HCT116 (cell line): ENCODE results near the gene LRRC3. TPM values are rescaled to one million over a fixed set of nuclear protein-coding genes. Genes with fewer than 3 reads are reported as not detected.

ENCODE experiments used
- ATAC-seq: fragments of 200-7000 bp; cut with Tn5 transposase; 2 replicates; pipeline ENCODE4 v1.9.1; 2020; ENCODE audit warnings: mild to moderate bottlenecking, moderate library complexity
- BruUV-seq: library from RNA; stranded (reverse); fragments of 400-500 nt; replicated peaks from 2 replicates; lab custom pipeline; 2021; lab: Mats Ljungman, UMichigan
- CTCF ChIA-PET: fragments of 300-600 bp; sonication (Branson Sonifier 250); formaldehyde crosslinking; loops from one replicate; lab custom pipeline; 2021; ENCODE audit warnings: antibody characterized with exemption; lab: Charles Lee
- POLR2A ChIA-PET: fragments of 300-600, 350-600 bp; sonication (Branson Sonifier 250); formaldehyde crosslinking; loops from one replicate; lab custom pipeline; 2021; ENCODE audit warnings: antibody characterized with exemption; lab: Charles Lee
- RAD21 ChIA-PET, 2 experiments: fragments of 300-600 bp; sonication (Branson Sonifier 250); formaldehyde crosslinking; loops; one replicate each; lab custom pipeline; 2023; ENCODE audit warnings: low total read pairs in 2 of 2; ENCODE audit not compliant: uncharacterized antibody in 2 of 2, unreplicated experiment in 2 of 2, low non-redundant PET in 1 of 2; lab: Charles Lee
- DNase-seq: peaks from one replicate; pipeline ENCODE4 v3.0.0-alpha.2; 2010; ENCODE audit warnings: low read depth, low spot score
- H2AFZ ChIP-seq: fragments of 200-600 bp; shearing (Covaris generic), sonication (generic); 2 replicates; pipeline ENCODE4 v1.6.1; 2017; ENCODE audit warnings: low read depth, mixed run types, mixed read lengths, antibody characterized with exemption, low read length; ENCODE audit not compliant: poor library complexity, severe bottlenecking
- H3K27ac ChIP-seq: 2 replicates; pipeline ENCODE4 v1.5.1; 2012; ENCODE audit warnings: low read depth, low read length
- H3K27me3 ChIP-seq: fragments of 200-600 bp; sonication (generic); 2 replicates; pipeline ENCODE4 v1.6.1; 2016; ENCODE audit warnings: mixed run types, low read length, mixed read lengths; ENCODE audit not compliant: insufficient read depth
- H3K36me3 ChIP-seq, 2 experiments: fragments of 200-500 bp in 1 of 2; fragments of 200-600 bp in 1 of 2; sonication (Bioruptor generic) in 1 of 2; sonication (generic) in 1 of 2; 2 replicates each; pipeline versions ENCODE4 v1.5.1 to v1.6.1; 2014 to 2016; ENCODE audit warnings: low read length in 2 of 2, inconsistent platforms in 1 of 2, mixed read lengths in 1 of 2, mixed run types in 1 of 2; ENCODE audit not compliant: insufficient read depth in 2 of 2, control insufficient read depth in 1 of 2
- H3K4me1 ChIP-seq, 2 experiments: fragments of 200-600 bp in 1 of 2; sonication (generic) in 1 of 2; 2 replicates each; pipeline versions ENCODE4 v1.5.1 to v1.6.1; 2012 to 2017; ENCODE audit warnings: low read length in 2 of 2, inconsistent platforms in 1 of 2, mild to moderate bottlenecking in 1 of 2, mixed read lengths in 1 of 2, mixed run types in 1 of 2, moderate library complexity in 1 of 2; ENCODE audit not compliant: insufficient read depth in 2 of 2, control insufficient read depth in 1 of 2
- H3K4me2 ChIP-seq: fragments of 200-600 bp; sonication (generic); 2 replicates; pipeline ENCODE4 v1.6.1; 2017; ENCODE audit warnings: mixed run types, low read length, mixed read lengths
- H3K4me3 ChIP-seq, 2 experiments: fragments of 200-600 bp in 1 of 2; sonication (generic) in 1 of 2; replicated peaks in 1 of 2; 2 replicates each; pipeline ENCODE4 v1.5.1; 2011 to 2016; ENCODE audit warnings: low read length in 2 of 2, control low read depth in 1 of 2, low read depth in 1 of 2, mild to moderate bottlenecking in 1 of 2, mixed read lengths in 1 of 2, mixed run types in 1 of 2
- H3K79me2 ChIP-seq: fragments of 200-600 bp; sonication (generic); 2 replicates; pipeline ENCODE4 v1.6.1; 2017; ENCODE audit warnings: mild to moderate bottlenecking, mixed run types, low read length, moderate library complexity, mixed read lengths; ENCODE audit not compliant: insufficient read depth
- H3K9ac ChIP-seq: fragments of 200-600 bp; sonication (generic); 2 replicates; pipeline ENCODE4 v1.6.1; 2016; ENCODE audit warnings: low read length, mixed read lengths
- H3K9me2 ChIP-seq: fragments of 200-600 bp; sonication (generic), shearing (Covaris generic); 2 replicates; pipeline ENCODE4 v1.6.1; 2017; ENCODE audit warnings: mixed run types, mild to moderate bottlenecking, moderate library complexity; ENCODE audit not compliant: insufficient read depth
- H3K9me3 ChIP-seq, 2 experiments: fragments of 200-500 bp in 1 of 2; fragments of 200-600 bp in 1 of 2; sonication (Bioruptor generic) in 1 of 2; sonication (generic) in 1 of 2; 2 replicates each; pipeline ENCODE4 v1.6.1; 2014 to 2017; ENCODE audit warnings: low read length in 2 of 2, mixed read lengths in 2 of 2, inconsistent platforms in 1 of 2, low read depth in 1 of 2, mild to moderate bottlenecking in 1 of 2, mixed run types in 1 of 2, moderate library complexity in 1 of 2; ENCODE audit not compliant: control insufficient read depth in 1 of 2, insufficient read depth in 1 of 2
- H4K20me1 ChIP-seq: fragments of 200-600 bp; sonication (generic), shearing (Covaris generic); 2 replicates; pipeline ENCODE4 v1.6.1; 2017; ENCODE audit warnings: mixed run types, mild to moderate bottlenecking, moderate library complexity; ENCODE audit not compliant: insufficient read depth
- CBX3 ChIP-seq: IDR thresholded peaks from 2 replicates; pipeline ENCODE4 v1.6.1; 2012; ENCODE audit warnings: low read depth
- CEBPB ChIP-seq: IDR thresholded peaks from 2 replicates; pipeline ENCODE4 v1.6.1; 2012; ENCODE audit warnings: low read depth
- ELF1 ChIP-seq: IDR thresholded peaks from 2 replicates; pipeline ENCODE4 v1.6.1; 2012; ENCODE audit warnings: low read depth, borderline replicate concordance
- EZH2 ChIP-seq: fragments of 200-600 bp; sonication (generic); IDR thresholded peaks from 2 replicates; pipeline ENCODE4 v1.6.1; 2017; ENCODE audit warnings: antibody characterized with exemption, mixed run types
- EZH2phosphoT487 ChIP-seq: fragments of 200-600 bp; IDR thresholded peaks from 2 replicates; pipeline ENCODE4 v1.6.1; 2018; ENCODE audit warnings: antibody characterized with exemption, borderline replicate concordance
- JUND ChIP-seq: IDR thresholded peaks from 2 replicates; pipeline ENCODE4 v1.6.1; 2012
- RAD21 ChIP-seq: IDR thresholded peaks from 2 replicates; pipeline ENCODE4 v1.6.1; 2012; ENCODE audit warnings: low read depth, mild to moderate bottlenecking
- SIN3A ChIP-seq: IDR thresholded peaks from 2 replicates; pipeline ENCODE4 v1.6.1; 2012; ENCODE audit warnings: low read depth
- SP1 ChIP-seq: IDR thresholded peaks from 2 replicates; pipeline ENCODE4 v1.6.1; 2012; ENCODE audit warnings: low read depth
- SRF ChIP-seq: IDR thresholded peaks from 2 replicates; pipeline ENCODE4 v1.6.1; 2012; ENCODE audit warnings: low read depth
- TCF7L2 ChIP-seq: IDR thresholded peaks from 2 replicates; pipeline ENCODE4 v1.7.0; 2011; ENCODE audit warnings: borderline replicate concordance, inconsistent platforms; ENCODE audit not compliant: insufficient read depth, insufficient read length; ENCODE audit errors: extremely low read depth
- ZFX ChIP-seq: fragments of 450-650 bp; IDR thresholded peaks from 2 replicates; pipeline ENCODE4 v1.6.1; 2017
- ZNF274 ChIP-seq: fragments of 200-500 bp; sonication (Bioruptor generic); IDR thresholded peaks from 2 replicates; pipeline ENCODE4 v1.6.1; 2014; ENCODE audit warnings: mild to moderate bottlenecking, low read depth, low read length, inconsistent platforms
- intact Hi-C: fragments of 100-400 bp; cut with micrococcal nuclease; formaldehyde crosslinking; loops from 2 replicates; pipeline ENCODE4 v1.10.0; 2022
- total RNA-seq: library from RNA; stranded (reverse); gene quantifications from one replicate; pipeline ENCODE4 v1.2.1, GENCODE V29; 2021; ENCODE audit not compliant: unreplicated experiment
- TF ChIP-seq, protein P1 (sequence below): IDR thresholded peaks from 2 replicates; pipeline ENCODE4 v1.6.1; 2012
- TF ChIP-seq, protein P2 (sequence below): IDR thresholded peaks from 2 replicates; pipeline ENCODE4 v1.6.1; 2011; ENCODE audit warnings: mild to moderate bottlenecking, low read length, moderate library complexity; ENCODE audit not compliant: insufficient replicate concordance; ENCODE audit errors: extremely low read depth
- TF ChIP-seq, protein P3 (sequence below): IDR thresholded peaks from 2 replicates; pipeline ENCODE4 v1.6.1; 2012; ENCODE audit warnings: low read depth

The LRRC3 gene
- total RNA-seq, 1 experiment from 2014 or later = 7.5 TPM

DNA sequence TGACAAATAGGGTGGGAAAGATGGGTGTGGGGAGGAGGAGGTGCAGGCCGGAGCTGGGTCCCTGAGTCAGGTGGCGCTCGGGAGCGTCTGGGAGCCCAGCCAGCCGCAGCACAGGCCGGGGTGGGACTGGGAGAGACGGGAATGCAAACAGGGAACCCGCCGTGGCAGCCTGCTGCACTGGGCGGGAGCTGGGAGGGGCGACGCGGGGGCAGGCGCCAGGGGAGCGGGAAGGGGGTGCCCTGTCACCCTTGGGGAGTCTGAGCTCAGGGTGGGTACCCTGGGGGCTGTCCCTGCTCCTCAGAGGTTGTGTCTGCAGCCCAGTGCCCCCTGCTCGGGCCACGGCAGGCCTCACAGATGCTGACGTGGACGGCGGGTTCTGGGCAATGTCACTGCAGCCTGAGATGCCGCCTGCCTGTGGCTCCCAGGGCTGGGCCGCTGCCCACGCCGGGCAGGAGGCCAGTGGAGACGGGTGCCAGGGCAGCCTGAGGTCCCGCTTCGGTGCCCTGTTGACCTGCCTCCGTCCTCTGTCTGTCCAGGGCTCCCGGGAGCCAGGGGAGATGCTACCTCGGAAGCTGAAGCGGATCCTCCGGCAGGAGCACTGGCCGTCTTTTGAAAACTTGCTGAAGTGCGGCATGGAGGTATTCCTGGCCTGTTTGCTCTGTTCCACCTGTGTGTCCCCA lies 16.6 kb upstream of the LRRC3 start:
- Histone ChIP-seq H4K20me1 (no peaks in the 10 kb centered on the region), H3K27ac (no peak overlapping the region), H3K4me1 (no peaks in the 10 kb centered on the region), H3K9ac (no peak overlapping the region), H3K9me3 (no peaks in the 10 kb centered on the region), H3K4me3 (no peak overlapping the region), H3K36me3 (peaks cover 2 to 16% of the 10 kb centered on the region in 2 experiments; a peak in 3 of 4 replicates), H3K9me2 (no peaks in the 10 kb centered on the region), H3K27me3 (no peaks in the 10 kb centered on the region), H3K79me2 (no peaks in the 10 kb centered on the region; the same call in 1 of the 2 replicates), H2AFZ (no peak overlapping the region), H3K4me2 (no peak overlapping the region)
- intact Hi-C loops = no loop called here
- ChIA-PET POLR2A (no interaction called here), RAD21 (no interaction called here), CTCF (no interaction called here)
- ATAC-seq (no peak), DNase-seq (no peak)
- no peak for TF ChIP-seq ZNF274
- TF ChIP-seq SP1 = no peak
- TF ChIP-seq CBX3 = no peak
- TF ChIP-seq EZH2phosphoT487 = no peak
- no peak for TF ChIP-seq SRF
- TF ChIP-seq SIN3A = no peak
- TF ChIP-seq, protein P1, sequence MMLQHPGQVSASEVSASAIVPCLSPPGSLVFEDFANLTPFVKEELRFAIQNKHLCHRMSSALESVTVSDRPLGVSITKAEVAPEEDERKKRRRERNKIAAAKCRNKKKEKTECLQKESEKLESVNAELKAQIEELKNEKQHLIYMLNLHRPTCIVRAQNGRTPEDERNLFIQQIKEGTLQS = no peak
- no peak for TF ChIP-seq TCF7L2
- no peak for TF ChIP-seq ZFX
- TF ChIP-seq RAD21 = no peak
- BruUV-seq = no TSS peak

DNA sequence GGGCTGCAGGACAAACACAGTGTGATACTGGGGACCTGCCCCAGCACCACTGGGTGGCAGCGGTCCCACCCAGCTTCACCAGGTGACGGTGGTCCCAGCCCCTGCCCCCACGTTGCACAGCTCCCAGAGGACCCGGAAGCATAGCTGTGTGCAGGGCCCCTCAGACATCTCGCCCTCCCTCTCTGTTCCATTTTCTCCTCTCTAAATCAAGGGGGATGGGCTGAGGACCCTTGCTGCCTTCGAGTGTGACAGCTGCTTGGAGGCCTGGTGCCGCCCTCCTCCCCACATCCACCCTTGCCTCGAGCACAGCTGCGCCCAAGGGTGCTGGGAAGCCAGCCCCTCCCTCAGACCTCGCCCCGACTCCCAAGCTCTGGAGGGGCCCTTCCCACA lies 16.1 kb upstream of the LRRC3 start:
- H3K36me3 ChIP-seq = peaks cover 2 to 16% of the 10 kb centered on the region in 2 experiments; a peak in 3 of 4 replicates
- H3K27ac ChIP-seq = no peak overlapping the region
- intact Hi-C loops = no loop called here
- no peak overlapping the region for H2AFZ ChIP-seq
- ChIA-PET RAD21 (no interaction called here), POLR2A (no interaction called here), CTCF (no interaction called here)
- no peak overlapping the region for H3K4me3 ChIP-seq
- DNase-seq (no peak), ATAC-seq (no peak)
- BruUV-seq = no TSS peak
- H3K9ac ChIP-seq = no peak overlapping the region
- peaks cover under 1 to 4% of the 10 kb centered on the region in 2 experiments; a peak in 3 of 4 replicates for H3K4me1 ChIP-seq
- no peak overlapping the region for H3K4me2 ChIP-seq
- H3K79me2 ChIP-seq = no peaks in the 10 kb centered on the region
- no peaks in the 10 kb centered on the region for H3K9me2 ChIP-seq
- H3K9me3 ChIP-seq = no peaks in the 10 kb centered on the region
- no peaks in the 10 kb centered on the region for H3K27me3 ChIP-seq
- H4K20me1 ChIP-seq = no peaks in the 10 kb centered on the region
- TF ChIP-seq, protein P2, sequence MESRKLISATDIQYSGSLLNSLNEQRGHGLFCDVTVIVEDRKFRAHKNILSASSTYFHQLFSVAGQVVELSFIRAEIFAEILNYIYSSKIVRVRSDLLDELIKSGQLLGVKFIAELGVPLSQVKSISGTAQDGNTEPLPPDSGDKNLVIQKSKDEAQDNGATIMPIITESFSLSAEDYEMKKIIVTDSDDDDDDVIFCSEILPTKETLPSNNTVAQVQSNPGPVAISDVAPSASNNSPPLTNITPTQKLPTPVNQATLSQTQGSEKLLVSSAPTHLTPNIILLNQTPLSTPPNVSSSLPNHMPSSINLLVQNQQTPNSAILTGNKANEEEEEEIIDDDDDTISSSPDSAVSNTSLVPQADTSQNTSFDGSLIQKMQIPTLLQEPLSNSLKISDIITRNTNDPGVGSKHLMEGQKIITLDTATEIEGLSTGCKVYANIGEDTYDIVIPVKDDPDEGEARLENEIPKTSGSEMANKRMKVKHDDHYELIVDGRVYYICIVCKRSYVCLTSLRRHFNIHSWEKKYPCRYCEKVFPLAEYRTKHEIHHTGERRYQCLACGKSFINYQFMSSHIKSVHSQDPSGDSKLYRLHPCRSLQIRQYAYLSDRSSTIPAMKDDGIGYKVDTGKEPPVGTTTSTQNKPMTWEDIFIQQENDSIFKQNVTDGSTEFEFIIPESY = no peak
- TF ChIP-seq, protein P3, sequence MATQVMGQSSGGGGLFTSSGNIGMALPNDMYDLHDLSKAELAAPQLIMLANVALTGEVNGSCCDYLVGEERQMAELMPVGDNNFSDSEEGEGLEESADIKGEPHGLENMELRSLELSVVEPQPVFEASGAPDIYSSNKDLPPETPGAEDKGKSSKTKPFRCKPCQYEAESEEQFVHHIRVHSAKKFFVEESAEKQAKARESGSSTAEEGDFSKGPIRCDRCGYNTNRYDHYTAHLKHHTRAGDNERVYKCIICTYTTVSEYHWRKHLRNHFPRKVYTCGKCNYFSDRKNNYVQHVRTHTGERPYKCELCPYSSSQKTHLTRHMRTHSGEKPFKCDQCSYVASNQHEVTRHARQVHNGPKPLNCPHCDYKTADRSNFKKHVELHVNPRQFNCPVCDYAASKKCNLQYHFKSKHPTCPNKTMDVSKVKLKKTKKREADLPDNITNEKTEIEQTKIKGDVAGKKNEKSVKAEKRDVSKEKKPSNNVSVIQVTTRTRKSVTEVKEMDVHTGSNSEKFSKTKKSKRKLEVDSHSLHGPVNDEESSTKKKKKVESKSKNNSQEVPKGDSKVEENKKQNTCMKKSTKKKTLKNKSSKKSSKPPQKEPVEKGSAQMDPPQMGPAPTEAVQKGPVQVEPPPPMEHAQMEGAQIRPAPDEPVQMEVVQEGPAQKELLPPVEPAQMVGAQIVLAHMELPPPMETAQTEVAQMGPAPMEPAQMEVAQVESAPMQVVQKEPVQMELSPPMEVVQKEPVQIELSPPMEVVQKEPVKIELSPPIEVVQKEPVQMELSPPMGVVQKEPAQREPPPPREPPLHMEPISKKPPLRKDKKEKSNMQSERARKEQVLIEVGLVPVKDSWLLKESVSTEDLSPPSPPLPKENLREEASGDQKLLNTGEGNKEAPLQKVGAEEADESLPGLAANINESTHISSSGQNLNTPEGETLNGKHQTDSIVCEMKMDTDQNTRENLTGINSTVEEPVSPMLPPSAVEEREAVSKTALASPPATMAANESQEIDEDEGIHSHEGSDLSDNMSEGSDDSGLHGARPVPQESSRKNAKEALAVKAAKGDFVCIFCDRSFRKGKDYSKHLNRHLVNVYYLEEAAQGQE = no peak
- no peak for TF ChIP-seq ZNF274
- TF ChIP-seq EZH2 = no peak
- TF ChIP-seq ELF1 = no peak
- TF ChIP-seq JUND = no peak
- TF ChIP-seq CEBPB = no peak
